K562 (cell line): ENCODE measurements around the gene SMC3. TPM values are rescaled to one million over a fixed set of nuclear protein-coding genes. Genes with fewer than 3 reads are reported as not detected.
A peak's percentile ranks its signal among the peaks of the same experiment; 100 is the strongest.

Experiments
- ATF7 ChIP-seq: fragments of 450-650 bp; IDR thresholded peaks from 2 replicates; pipeline ENCODE4 v1.7.1; 2014; ENCODE audit warnings: mild to moderate bottlenecking, moderate library complexity
- BRCA1 ChIP-seq, 2 experiments: fragments of 450-650 bp in 1 of 2; sonication (generic) in 1 of 2; formaldehyde crosslinking in 1 of 2; IDR thresholded peaks; 2 replicates each; pipeline versions ENCODE4 v1.5.0 to v1.6.1; 2017 to 2020; ENCODE audit warnings: mild to moderate bottlenecking in 1 of 2, missing genetic modification reagents in 1 of 2
- CBX1 ChIP-seq: sonication (generic); IDR thresholded peaks from 2 replicates; pipeline ENCODE4 v1.6.1; 2016; ENCODE audit warnings: antibody characterized with exemption, low read depth, mild to moderate bottlenecking
- MYNN ChIP-seq, 2 experiments: sonication (generic); formaldehyde crosslinking in 1 of 2; IDR thresholded peaks; 2 replicates each; pipeline versions ENCODE4 v1.5.0 to v1.6.1; 2016 to 2020; ENCODE audit warnings: antibody characterized with exemption in 1 of 2, missing genetic modification reagents in 1 of 2
- NFYB ChIP-seq: IDR thresholded peaks from 2 replicates; pipeline ENCODE4 v1.6.1; 2011; ENCODE audit warnings: mild to moderate bottlenecking, moderate library complexity; ENCODE audit not compliant: insufficient read length; ENCODE audit errors: extremely low read depth
- NR2C2 ChIP-seq, 2 experiments: fragments of 200-800 bp in 1 of 2; sonication (Bioruptor generic) in 1 of 2; sonication (generic) in 1 of 2; formaldehyde crosslinking in 1 of 2; IDR thresholded peaks; 2 replicates each; pipeline versions ENCODE4 v1.6.1 to v1.8.0; 2016 to 2022; ENCODE audit warnings: mild to moderate bottlenecking in 1 of 2, missing compliant biosample characterization in 1 of 2, missing genetic modification characterization in 1 of 2, missing genetic modification reagents in 1 of 2
- SAP30 ChIP-seq: fragments of 200-600 bp; sonication (generic); IDR thresholded peaks from 2 replicates; pipeline ENCODE4 v1.6.1; 2012; ENCODE audit warnings: borderline replicate concordance, low read depth, mild to moderate bottlenecking, moderate library complexity, low read length, control low read depth, inconsistent platforms; ENCODE audit not compliant: insufficient read depth, poor library complexity, severe bottlenecking
- SIN3A ChIP-seq, 2 experiments: fragments of 150-350 bp in 1 of 2; IDR thresholded peaks; 2 replicates each; pipeline ENCODE4 v1.6.1; 2011 to 2016; ENCODE audit warnings: borderline replicate concordance in 2 of 2, low read depth in 2 of 2, low read length in 2 of 2, mild to moderate bottlenecking in 2 of 2, moderate library complexity in 2 of 2; ENCODE audit not compliant: control insufficient read depth in 1 of 2
- SPI1 ChIP-seq: IDR thresholded peaks from 2 replicates; pipeline ENCODE4 v1.6.1; 2011; ENCODE audit warnings: low read depth, low read length, control low read depth, borderline replicate concordance
- TAF1 ChIP-seq: IDR thresholded peaks from 2 replicates; pipeline ENCODE4 v1.6.1; 2011; ENCODE audit warnings: mild to moderate bottlenecking, low read length, moderate library complexity; ENCODE audit not compliant: insufficient read depth, control insufficient read depth, severe bottlenecking; ENCODE audit errors: extremely low read depth
- ZNF589 ChIP-seq: fragments of 200-800 bp; sonication (Bioruptor generic); IDR thresholded peaks from 2 replicates; pipeline ENCODE4 v1.6.1; 2016; ENCODE audit warnings: low read depth, missing genetic modification characterization, missing compliant biosample characterization
- ZNF766 ChIP-seq: fragments of 200-800 bp; sonication (Bioruptor generic); conservative IDR thresholded peaks from 2 replicates; pipeline ENCODE4 v1.6.1; 2016; ENCODE audit warnings: missing genetic modification characterization, missing compliant biosample characterization
- ZNF77 ChIP-seq: fragments of 250-450 bp; sonication (Bioruptor Pico); IDR thresholded peaks from 2 replicates; pipeline ENCODE4 v1.5.0; 2020
- ZNF778 ChIP-seq: fragments of 450-650 bp; formaldehyde crosslinking; IDR thresholded peaks from 2 replicates; pipeline ENCODE4 v1.4.0; 2020; ENCODE audit warnings: mild to moderate bottlenecking, moderate library complexity
- ZNF780A ChIP-seq: fragments of 250-450 bp; sonication (Bioruptor Pico); IDR thresholded peaks from 2 replicates; pipeline ENCODE4 v1.5.0; 2021; ENCODE audit warnings: mild to moderate bottlenecking
- polyA plus RNA-seq, 8 experiments: library from polyadenylated mRNA; depleted of rRNA in 4 of 8; stranded (reverse) in 5 of 8; unstranded in 3 of 8; fragments of >200 nt; fragmentation: Nextera tagmentation in 2 of 8; fragmentation: Illumina TruSeq in 1 of 8; extraction: Ambion mirVana in 2 of 8; extraction: Trizol in 1 of 8; gene quantifications; 2 replicates each; pipeline versions ENCODE4 v1.2.1 to v1.2.3, GENCODE V29; 2011 to 2014; ENCODE audit warnings: inconsistent platforms in 1 of 8, missing spikeins in 1 of 8
- total RNA-seq, 7 experiments: library from RNA; depleted of rRNA in 6 of 7; stranded (reverse); fragments of >200 nt in 6 of 7; fragmentation: Illumina TruSeq in 2 of 7; extraction: Trizol in 2 of 7; gene quantifications; 2 replicates each; pipeline versions ENCODE4 v1.2.1 to v1.2.3, GENCODE V29; 2011 to 2021; ENCODE audit warnings: low replicate concordance in 1 of 7
- TF ChIP-seq, protein P1 (sequence below): sonication (generic); formaldehyde crosslinking; IDR thresholded peaks from 2 replicates; pipeline ENCODE4 v1.8.0; 2022; ENCODE audit warnings: mild to moderate bottlenecking, missing genetic modification reagents
- TF ChIP-seq, protein P2 (sequence below): fragments of 450-650 bp; IDR thresholded peaks from 2 replicates; pipeline ENCODE4 v1.6.1; 2017; ENCODE audit warnings: mild to moderate bottlenecking, moderate library complexity
- TF ChIP-seq, protein P3 (sequence below): sonication (generic); formaldehyde crosslinking; IDR thresholded peaks from 2 replicates; pipeline ENCODE4 v1.8.1; 2023; ENCODE audit warnings: mild to moderate bottlenecking, missing genetic modification reagents
- TF ChIP-seq, protein P4 (sequence below): fragments of 250-450 bp; sonication (Bioruptor Pico); IDR thresholded peaks from 2 replicates; pipeline ENCODE4 v1.4.0; 2020; ENCODE audit warnings: mild to moderate bottlenecking

Gene SMC3
- total and polyA plus RNA-seq, 9 of the 15 experiments (the other 6 are each of a cell fraction or from before 2014, with no cell fraction given), result 21.3 to 62.6 (median 39.3) TPM

DNA sequence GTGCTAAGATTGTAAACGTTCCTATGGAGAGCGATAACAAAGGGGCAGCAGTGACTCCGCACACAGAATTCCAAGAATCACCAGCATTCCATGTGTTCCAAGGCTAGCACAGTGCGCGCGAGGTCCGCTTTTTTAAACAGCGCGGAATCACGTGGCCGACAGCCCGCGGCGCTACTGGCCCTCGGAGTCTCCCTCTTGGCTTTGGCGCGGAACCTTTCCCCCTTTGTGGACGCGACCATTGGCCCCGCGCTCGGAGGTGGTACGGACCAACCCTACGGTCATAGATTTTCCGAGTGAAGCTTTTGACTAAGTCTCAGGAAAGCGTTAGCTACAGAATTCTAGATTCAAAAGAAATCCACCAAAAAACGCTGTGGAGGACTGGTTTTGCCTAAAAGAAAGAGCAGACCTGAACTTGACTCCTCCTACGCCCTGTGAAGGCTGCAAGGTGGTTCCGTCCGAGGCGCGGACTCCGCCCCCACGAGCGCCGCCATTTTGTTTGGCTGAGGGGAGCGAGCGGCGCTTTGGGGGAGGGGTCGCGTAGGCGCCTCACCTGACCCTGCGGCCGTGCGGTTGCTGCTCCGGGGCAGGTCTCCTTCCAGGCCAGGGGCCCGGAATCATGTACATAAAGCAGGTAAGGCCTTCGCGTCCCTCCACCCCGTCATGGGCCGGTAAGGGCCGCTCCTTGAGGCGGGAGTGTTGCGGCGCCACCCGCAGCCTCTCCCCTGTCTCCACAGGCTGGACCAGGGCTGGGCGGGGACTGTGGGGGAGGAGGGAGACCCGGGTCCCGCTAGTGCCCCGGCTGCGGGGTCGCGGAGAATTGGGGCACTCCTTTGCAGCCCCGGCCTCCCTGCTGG, at the start of gene SMC3 (continued):
- TF ChIP-seq ZNF780A (CRISPR knock-in tag) (no peak), SIN3A (IDR thresholded peaks at IDR 0.05; ENCODE audit: borderline replicate concordance in 2 of 2, control insufficient read depth in 1 of 2, low read depth in 2 of 2, low read length in 2 of 2) (peak in 1 of 2 experiments; percentile 44; a peak in 1 of 4 replicates), SPI1 (peak; percentile 24; the same call in 1 of the 2 replicates), ZNF589 (CRISPR knock-in tag) (peak; percentile 49; the same call in 1 of the 2 replicates), NFYB (peak; percentile 18), ZNF77 (CRISPR knock-in tag) (no peak), NR2C2 (CRISPR knock-in tag; IDR thresholded peaks at IDR 0.05) (peak; percentile 56; the same call in 1 of the 2 replicates), NR2C2 (tag; IDR thresholded peaks at IDR 0.05) (peak; percentile 89), ATF7 (peak; percentile 100), BRCA1 (IDR thresholded peaks at IDR 0.05) (no peak), BRCA1 (CRISPR knock-in tag; IDR thresholded peaks at IDR 0.05) (no peak), CBX1 (0 out of 2 replicates have a peak, but pooled peaks have one; percentile 33), SAP30 (peak; percentile 61), TAF1 (peak; percentile 58), ZNF766 (CRISPR knock-in tag) (peak; percentile 44; the same call in 1 of the 2 replicates), ZNF778 (CRISPR knock-in tag) (no peak), MYNN (IDR thresholded peaks at IDR 0.05) (no peak), MYNN (CRISPR knock-in tag; IDR thresholded peaks at IDR 0.05) (no peak)
- TF ChIP-seq, protein P1, sequence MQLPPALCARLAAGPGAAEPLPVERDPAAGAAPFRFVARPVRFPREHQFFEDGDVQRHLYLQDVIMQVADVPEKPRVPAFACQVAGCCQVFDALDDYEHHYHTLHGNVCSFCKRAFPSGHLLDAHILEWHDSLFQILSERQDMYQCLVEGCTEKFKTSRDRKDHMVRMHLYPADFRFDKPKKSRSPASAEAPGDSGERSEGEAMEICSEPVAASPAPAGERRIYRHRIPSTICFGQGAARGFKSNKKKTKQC (CRISPR knock-in tag), result peak; percentile 87; the same call in 1 of the 2 replicates
- TF ChIP-seq, protein P2, sequence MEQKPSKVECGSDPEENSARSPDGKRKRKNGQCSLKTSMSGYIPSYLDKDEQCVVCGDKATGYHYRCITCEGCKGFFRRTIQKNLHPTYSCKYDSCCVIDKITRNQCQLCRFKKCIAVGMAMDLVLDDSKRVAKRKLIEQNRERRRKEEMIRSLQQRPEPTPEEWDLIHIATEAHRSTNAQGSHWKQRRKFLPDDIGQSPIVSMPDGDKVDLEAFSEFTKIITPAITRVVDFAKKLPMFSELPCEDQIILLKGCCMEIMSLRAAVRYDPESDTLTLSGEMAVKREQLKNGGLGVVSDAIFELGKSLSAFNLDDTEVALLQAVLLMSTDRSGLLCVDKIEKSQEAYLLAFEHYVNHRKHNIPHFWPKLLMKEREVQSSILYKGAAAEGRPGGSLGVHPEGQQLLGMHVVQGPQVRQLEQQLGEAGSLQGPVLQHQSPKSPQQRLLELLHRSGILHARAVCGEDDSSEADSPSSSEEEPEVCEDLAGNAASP, result no peak
- TF ChIP-seq, protein P3, sequence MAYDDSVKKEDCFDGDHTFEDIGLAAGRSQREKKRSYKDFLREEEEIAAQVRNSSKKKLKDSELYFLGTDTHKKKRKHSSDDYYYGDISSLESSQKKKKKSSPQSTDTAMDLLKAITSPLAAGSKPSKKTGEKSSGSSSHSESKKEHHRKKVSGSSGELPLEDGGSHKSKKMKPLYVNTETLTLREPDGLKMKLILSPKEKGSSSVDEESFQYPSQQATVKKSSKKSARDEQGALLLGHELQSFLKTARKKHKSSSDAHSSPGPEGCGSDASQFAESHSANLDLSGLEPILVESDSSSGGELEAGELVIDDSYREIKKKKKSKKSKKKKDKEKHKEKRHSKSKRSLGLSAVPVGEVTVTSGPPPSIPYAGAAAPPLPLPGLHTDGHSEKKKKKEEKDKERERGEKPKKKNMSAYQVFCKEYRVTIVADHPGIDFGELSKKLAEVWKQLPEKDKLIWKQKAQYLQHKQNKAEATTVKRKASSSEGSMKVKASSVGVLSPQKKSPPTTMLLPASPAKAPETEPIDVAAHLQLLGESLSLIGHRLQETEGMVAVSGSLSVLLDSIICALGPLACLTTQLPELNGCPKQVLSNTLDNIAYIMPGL, result 0 out of 2 replicates have a peak, but pooled peaks have one; percentile 26
- TF ChIP-seq, protein P4, sequence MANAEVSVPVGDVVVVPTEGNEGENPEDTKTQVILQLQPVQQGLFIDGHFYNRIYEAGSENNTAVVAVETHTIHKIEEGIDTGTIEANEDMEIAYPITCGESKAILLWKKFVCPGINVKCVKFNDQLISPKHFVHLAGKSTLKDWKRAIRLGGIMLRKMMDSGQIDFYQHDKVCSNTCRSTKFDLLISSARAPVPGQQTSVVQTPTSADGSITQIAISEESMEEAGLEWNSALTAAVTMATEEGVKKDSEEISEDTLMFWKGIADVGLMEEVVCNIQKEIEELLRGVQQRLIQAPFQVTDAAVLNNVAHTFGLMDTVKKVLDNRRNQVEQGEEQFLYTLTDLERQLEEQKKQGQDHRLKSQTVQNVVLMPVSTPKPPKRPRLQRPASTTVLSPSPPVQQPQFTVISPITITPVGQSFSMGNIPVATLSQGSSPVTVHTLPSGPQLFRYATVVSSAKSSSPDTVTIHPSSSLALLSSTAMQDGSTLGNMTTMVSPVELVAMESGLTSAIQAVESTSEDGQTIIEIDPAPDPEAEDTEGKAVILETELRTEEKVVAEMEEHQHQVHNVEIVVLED, result 0 out of 2 replicates have a peak, but pooled peaks have one; percentile 12
